HG02840 (cell line): ENCODE results near the gene MOB3C.
A peak's percentile ranks its signal among the peaks of the same experiment; 100 is the strongest.

ENCODE experiments used
- ATAC-seq: cut with Tn5 transposase; IDR thresholded peaks from one replicate; pipeline ENCODE4 v1.9.1; 2021; ENCODE audit warnings: mild to moderate bottlenecking, moderate library complexity, moderate number of reproducible peaks; ENCODE audit not compliant: unreplicated experiment, low FRiP score

MOB3C gene

DNA sequence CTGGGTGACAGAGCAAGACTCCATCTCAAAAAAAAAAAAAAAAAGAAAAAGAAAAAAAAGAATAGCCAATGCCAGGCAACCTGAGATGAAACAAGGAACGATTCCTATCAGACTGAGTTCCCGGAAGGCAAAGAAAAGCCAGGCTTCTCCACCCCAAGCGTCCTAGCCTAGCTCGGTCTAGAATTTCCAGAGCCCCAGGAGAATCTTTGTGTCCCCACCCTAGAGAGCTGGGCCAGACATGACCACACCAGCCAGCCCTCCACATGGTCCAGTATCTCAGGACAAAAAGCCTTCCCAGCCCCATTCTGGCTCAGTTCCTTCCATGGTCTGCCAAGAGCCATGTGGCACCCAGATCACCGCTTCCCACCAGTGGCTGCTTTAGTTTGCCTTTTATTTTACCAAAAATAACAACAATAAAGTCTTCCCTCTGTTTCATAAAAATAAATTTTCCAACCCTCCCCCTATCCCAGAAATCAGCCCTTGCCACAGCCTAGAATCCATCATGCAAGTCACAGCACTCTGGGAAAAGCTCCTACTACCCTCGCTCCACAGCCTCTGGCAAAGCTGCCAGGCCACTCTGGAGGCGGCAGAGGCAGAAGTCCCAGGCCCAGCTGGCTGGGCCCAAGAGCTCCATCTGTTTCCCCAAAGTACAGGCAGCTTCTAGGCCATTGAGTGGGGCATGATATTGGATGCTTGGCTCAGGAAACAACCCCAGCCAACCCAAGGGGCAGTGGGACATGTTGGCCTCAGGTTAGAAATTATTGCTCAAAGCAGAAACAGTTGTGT is 9.1 kb downstream of the MOB3C start:
- no peak for ATAC-seq

DNA sequence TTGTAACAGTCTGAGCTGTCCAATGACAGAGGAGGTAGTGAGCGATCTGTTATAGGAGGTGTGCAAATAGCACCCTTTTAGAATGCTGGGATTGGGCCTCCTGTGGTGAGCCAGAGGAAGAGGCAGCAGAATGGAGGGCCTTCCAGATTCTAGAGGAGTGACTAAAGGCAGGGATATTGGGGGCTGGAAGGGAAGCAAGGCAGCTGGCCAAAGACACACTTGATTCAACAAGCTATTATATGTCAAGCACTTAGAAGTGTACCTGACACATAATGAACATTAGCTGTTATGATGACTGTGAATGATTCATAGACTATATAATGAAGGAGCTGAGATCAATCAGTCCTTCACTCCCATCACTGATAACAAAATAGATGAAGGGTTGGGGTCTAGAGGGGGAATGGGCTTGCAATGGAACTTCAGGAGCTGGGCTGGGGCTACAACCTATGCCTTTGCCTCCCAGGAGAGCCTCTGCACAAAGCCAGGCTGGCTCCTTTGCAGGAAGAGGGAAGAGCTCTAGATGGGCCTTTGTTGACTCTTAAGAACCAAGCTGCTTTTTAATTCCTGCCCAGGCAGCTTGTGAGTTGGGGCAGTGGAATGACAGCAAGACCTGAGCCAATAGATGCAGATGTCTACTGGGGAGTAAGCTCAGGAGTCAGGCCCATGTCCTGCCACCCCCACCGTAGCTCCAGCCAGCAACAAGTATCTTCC is 10.2 kb downstream of the MOB3C start:
- no peak for ATAC-seq

DNA sequence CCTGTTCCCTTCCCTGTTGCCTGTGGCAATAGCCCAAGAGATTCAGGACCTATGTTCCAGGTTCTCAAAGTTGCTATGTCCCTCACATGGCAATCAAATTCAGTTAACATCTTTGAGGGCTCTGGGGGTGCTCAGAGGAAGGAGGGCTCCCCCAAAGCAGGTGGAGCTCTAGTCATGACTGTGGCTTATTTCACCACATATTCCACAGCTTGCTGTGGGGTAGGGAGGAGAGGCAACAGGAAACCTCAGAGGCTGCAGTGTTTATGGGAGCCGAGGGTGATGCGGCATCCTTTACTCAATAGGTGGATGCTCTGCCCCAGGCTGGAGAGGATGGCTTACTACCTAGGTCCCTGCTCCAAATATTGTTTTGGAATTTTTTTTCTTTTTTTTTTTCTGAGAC is 11.4 kb downstream of the MOB3C start:
- no peak for ATAC-seq

DNA sequence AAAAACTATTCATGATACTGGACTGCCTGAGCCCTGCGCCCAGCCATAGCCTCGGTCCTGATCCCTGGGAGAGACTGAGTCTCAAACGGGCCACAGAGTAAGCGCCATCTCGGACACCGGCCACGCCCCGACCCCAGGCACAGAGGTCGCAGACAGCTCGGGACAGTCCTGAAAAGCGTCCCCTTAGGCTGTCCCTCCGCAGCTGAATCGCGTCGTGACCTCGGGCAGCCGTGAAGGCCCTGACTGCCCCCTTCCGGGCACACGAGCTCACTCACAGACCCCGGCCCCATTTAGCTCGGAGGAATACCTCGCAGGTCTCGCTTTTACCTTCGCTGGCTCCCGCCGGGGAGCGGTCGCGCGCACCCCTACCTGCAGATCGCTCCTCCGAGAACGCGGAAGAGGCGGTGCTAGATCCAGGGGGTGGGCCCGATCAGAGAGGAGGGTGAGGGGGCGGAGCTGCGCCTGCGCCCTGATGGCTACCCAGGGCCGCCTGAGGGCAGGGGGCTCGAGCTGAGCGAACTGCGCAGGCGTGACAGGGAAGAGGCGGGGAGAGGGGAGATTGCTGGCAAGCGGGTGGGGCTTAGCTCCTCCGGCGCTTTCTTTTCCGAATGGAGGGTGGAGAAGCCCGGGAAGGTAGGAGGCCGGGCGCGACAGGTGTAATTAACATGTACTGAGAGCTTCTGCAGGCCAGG is 12.6 kb downstream of the MOB3C start, which contains the start of gene MKNK1:
TSS of gene MKNK1 (minus strand) at position 411 of the 692 bp plus-strand sequence. CDS start 20,941 bp downstream, outside the sequence.
- peak; percentile 89 for ATAC-seq

- no peak for ATAC-seq
Observed at GRCh38 chr1:46603481-46603857, 13.1 kb downstream of the MOB3C start.

- ATAC-seq: no peak
Observed at GRCh38 chr1:46601257-46602007, 15.2 kb downstream of the MOB3C start.

- ATAC-seq: no peak
Observed at GRCh38 chr1:46599059-46599970, 17.3 kb downstream of the MOB3C start.

DNA sequence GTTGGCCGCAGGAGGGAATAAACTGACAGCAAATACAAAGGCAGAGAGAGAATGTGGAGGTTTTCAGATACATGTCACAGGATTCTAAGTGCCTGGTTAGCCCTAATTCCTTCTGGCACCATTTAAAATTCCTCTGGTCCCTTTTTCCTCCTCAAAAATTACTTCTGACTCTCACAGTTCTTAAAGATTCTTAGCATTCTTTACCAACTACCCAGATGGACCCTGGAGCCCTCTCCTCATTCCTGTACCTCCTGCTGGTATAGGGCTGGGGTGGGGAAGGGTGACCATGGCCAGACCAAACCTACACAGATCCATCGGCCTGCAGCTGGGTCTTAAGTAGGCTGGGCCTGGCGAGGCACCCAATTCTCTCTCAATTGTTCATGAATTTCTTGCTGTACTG is 19.8 kb downstream of the MOB3C start:
- no peak for ATAC-seq

DNA sequence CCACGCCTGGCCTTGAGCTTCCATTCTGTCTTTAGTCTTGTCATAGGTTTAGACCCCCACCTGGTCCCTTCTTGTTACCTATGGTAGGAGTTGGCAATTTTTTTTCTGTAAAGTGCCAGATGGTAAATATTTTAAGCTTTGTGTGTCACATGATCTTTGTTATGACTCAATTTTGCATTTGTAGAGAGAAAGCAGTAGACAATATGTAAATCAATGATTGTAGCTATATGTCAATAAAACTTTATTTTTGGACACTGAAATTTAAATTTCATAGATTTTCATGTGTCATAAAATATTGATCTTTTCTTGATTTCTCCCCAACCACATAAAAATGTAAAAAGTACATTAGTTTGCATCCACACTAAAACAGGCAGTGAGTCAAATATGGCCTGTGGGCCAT is 20.6 kb downstream of the MOB3C start:
- ATAC-seq: no peak

DNA sequence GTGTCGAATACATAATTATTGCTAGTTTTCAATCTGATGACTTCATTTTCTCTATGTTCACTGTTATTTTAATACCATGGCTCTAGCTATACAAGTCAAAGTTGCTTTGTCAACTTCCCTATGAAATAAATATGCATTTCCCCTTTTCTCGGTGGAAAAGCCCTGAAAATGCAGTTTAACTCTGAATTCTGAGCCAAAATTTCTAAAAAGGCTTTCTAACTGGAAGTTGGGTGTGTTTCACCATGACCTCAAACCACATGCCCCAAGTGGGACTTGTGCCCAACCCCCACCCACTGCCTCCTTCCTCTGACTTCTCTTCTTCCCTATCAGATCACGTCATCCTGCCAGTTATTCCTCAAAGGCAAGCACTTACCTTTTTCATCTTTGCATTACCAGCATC is 21.5 kb downstream of the MOB3C start:
- no peak for ATAC-seq

GRCh38 chr1:46594063-46594462 is 22.5 kb downstream of the MOB3C start:
- no peak for ATAC-seq

DNA sequence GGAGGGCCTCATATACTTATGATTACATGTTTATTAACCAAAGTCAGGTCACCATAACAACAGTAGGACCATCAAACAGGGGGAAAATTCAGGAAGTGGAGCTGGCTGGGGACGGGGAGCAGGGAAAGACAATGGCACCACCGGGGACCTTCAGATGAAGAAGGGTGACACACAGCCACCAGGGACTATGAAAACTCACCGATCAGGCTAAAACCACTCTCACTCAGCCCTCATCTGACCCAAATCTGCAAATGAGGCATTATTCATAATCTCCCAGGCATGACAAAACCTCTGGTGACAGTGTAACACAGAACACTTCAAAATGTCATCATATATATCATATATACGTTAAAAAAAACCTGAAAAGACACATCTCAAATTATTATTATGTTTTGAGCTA is 23.8 kb downstream of the MOB3C start:
- ATAC-seq: no peak

DNA sequence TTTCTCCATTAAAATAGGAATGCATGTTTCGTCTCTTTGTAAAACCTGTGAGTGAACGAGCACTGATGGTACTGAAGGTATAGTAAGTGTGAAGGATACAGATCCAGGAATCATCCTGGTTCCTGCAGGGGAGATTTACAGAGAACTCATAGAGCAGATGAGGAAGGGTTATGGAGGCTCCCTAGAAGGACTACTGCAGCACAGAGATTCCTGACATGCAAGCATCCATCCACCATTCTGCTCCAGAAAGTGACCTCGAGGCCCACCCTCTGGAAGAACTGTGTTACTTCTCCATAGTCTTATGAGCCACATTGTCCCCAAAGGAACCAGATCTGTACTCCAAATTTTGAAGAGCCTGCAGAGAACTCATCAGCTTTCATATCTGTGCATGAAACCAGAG is 27.1 kb downstream of the MOB3C start:
- no peak for ATAC-seq

- ATAC-seq: no peak
Observed at GRCh38 chr1:46587069-46587468, 29.5 kb downstream of the MOB3C start.

- no peak for ATAC-seq
Observed at GRCh38 chr1:46585312-46585938, 31.2 kb downstream of the MOB3C start.

- no peak for ATAC-seq
Observed at GRCh38 chr1:46583494-46583893, 33.1 kb downstream of the MOB3C start.

- no peak for ATAC-seq
Observed at GRCh38 chr1:46582972-46583371, 33.6 kb downstream of the MOB3C start.

DNA sequence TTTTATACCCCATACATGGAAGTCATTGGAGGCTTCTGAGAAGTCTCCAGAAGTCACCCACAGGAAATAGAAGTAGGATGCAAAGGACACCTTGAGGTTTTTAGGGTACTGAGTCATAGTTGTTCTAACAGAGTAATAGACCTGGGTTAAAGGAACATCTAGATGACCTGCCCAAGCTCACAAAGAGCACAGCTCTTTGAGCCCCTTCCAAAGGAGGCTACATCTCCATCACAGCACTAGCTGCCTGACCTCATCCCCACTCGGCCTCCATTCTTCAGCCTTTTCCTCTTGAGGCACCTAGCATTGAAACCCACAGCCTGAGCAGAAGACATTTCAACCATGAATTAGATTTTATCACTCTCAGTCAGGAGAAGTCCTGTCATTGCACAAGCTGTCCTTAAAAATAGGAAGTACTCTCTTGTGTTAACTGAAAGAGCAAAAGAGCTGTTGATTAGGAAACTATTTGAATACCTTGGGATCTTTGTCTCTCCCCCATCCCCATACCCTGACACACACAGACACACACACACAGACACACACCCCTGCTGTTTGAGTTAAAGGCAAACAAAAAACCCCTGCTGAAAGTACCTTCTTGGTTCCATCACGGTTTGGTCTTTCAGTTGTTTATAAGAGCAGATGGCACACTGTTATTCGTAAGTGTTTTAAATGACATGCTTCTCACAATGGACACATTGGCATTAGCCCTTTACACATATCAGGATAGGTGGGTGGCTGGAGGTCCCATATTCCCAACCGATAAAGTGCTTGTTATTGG is 34.7 kb downstream of the MOB3C start:
- ATAC-seq: no peak
